ENCODE data around the gene SEMA7A. TPM values are rescaled to one million over a fixed set of nuclear protein-coding genes. Genes with fewer than 3 reads are reported as not detected.
A peak's percentile ranks its signal among the peaks of the same experiment; 100 is the strongest.
"Not testable (repeated sequence)": the region's sequence is repeated elsewhere in the genome, so short reads cannot be mapped to it uniquely, and the experiment has no call there.

Gene SEMA7A
- total RNA-seq, 4 donors from 2014 or later: 1.5 to 42.9 (median 1.6) TPM

- H3K36me3 ChIP-seq: peaks cover 0 to 10% (median 0%) of the 10 kb centered on the region in 3 donors
- peaks cover 0 to 15% (median 0%) of the 10 kb centered on the region in 4 donors for H3K4me1 ChIP-seq
- peak; percentile 97 to 99 (median 98) for DNase-seq
- peak within 1 kb of the TSS; percentile 75 to 83 (median 82) for H3K27ac ChIP-seq
- no peaks in the 10 kb centered on the region for H3K9me3 ChIP-seq
- TF ChIP-seq, protein P1, sequence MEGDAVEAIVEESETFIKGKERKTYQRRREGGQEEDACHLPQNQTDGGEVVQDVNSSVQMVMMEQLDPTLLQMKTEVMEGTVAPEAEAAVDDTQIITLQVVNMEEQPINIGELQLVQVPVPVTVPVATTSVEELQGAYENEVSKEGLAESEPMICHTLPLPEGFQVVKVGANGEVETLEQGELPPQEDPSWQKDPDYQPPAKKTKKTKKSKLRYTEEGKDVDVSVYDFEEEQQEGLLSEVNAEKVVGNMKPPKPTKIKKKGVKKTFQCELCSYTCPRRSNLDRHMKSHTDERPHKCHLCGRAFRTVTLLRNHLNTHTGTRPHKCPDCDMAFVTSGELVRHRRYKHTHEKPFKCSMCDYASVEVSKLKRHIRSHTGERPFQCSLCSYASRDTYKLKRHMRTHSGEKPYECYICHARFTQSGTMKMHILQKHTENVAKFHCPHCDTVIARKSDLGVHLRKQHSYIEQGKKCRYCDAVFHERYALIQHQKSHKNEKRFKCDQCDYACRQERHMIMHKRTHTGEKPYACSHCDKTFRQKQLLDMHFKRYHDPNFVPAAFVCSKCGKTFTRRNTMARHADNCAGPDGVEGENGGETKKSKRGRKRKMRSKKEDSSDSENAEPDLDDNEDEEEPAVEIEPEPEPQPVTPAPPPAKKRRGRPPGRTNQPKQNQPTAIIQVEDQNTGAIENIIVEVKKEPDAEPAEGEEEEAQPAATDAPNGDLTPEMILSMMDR (IDR thresholded peaks at IDR 0.05): peak in 2 of 6 experiments; percentile 2 to 25
- peak; percentile 86 to 88 for TF ChIP-seq POLR2A (IDR thresholded peaks at IDR 0.05)
- peak within 1 kb of the TSS; percentile 64 to 92 (median 75) for H3K4me3 ChIP-seq
- H3K27me3 ChIP-seq: no peaks in the 10 kb centered on the region
Measured at GRCh38 chr15:74460871-74461846, 27.4 kb upstream of the SEMA7A start, which contains the start of gene UBL7. UBL7 (minus strand) TSS chr15:74461160; CDS start chr15:74458867, 2,293 bp downstream.

DNA sequence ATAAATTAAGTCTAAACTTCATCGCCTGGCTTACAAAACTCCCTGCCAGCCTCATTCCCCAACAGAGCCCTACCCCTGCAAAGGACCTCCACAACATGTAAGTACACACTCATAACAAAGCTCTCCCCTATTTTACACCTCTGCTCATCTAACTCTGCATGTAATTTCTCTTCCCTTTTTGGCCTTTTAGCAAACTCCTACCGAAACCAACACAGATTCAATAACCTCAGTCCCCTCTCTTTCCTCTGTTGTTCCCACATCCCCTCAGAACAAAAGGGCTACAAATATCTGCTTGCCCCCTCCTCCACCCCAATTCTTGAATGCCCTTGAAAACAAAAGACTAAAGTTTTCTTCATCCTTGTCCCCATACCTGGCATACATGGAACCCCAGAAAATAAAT, 26.5 kb upstream of the SEMA7A start:
- H3K27me3 ChIP-seq: no peaks in the 10 kb centered on the region
- no peaks in the 10 kb centered on the region for H3K9me3 ChIP-seq
- H3K4me3 ChIP-seq: peak overlapping the region; percentile 64 to 92 (median 75)
- H3K27ac ChIP-seq: peak overlapping the region in 2 of 4 donors; percentile 81 to 83
- no peak for DNase-seq
- H3K4me1 ChIP-seq: peaks cover 0 to 15% (median 0%) of the 10 kb centered on the region in 4 donors
- TF ChIP-seq, protein P1 (IDR thresholded peaks at IDR 0.05): no peak
- no peak for TF ChIP-seq POLR2A (IDR thresholded peaks at IDR 0.05)
- H3K36me3 ChIP-seq: peaks cover 0 to 10% (median 0%) of the 10 kb centered on the region in 3 donors

- peak overlapping the region in 1 of 4 donors; percentile 92 for H3K4me3 ChIP-seq
- H3K9me3 ChIP-seq, DNase-seq, H3K27me3 ChIP-seq: not testable (repeated sequence)
- H3K27ac ChIP-seq: peak overlapping the region in 2 of 4 donors; percentile 81 to 83
- peaks cover 0 to 15% (median 0%) of the 10 kb centered on the region in 4 donors for H3K4me1 ChIP-seq
- H3K36me3 ChIP-seq: peaks cover 0 to 10% (median 0%) of the 10 kb centered on the region in 3 donors
Measured at GRCh38 chr15:74459798-74460197, 26.0 kb upstream of the SEMA7A start.

- Histone ChIP-seq H3K9me3 (no peaks in the 10 kb centered on the region), H3K27ac (no peak overlapping the region), H3K36me3 (peaks cover 0 to 20% (median 0%) of the 10 kb centered on the region in 3 donors), H3K27me3 (no peaks in the 10 kb centered on the region), H3K4me1 (peaks cover 0 to 15% (median 0%) of the 10 kb centered on the region in 4 donors), H3K4me3 (no peak overlapping the region)
- no peak for DNase-seq
- TF ChIP-seq POLR2A (IDR thresholded peaks at IDR 0.05): no peak
- TF ChIP-seq, protein P1 (IDR thresholded peaks at IDR 0.05): no peak
Measured at GRCh38 chr15:74458473-74458872, 24.7 kb upstream of the SEMA7A start.

GRCh38 chr15:74457036-74457435, 23.3 kb upstream of the SEMA7A start:
- peaks cover 0 to 33% (median 0%) of the 10 kb centered on the region in 3 donors for H3K36me3 ChIP-seq
- DNase-seq, H3K27ac ChIP-seq, H3K27me3 ChIP-seq, H3K4me1 ChIP-seq, H3K9me3 ChIP-seq, H3K4me3 ChIP-seq: not testable (repeated sequence)

DNA sequence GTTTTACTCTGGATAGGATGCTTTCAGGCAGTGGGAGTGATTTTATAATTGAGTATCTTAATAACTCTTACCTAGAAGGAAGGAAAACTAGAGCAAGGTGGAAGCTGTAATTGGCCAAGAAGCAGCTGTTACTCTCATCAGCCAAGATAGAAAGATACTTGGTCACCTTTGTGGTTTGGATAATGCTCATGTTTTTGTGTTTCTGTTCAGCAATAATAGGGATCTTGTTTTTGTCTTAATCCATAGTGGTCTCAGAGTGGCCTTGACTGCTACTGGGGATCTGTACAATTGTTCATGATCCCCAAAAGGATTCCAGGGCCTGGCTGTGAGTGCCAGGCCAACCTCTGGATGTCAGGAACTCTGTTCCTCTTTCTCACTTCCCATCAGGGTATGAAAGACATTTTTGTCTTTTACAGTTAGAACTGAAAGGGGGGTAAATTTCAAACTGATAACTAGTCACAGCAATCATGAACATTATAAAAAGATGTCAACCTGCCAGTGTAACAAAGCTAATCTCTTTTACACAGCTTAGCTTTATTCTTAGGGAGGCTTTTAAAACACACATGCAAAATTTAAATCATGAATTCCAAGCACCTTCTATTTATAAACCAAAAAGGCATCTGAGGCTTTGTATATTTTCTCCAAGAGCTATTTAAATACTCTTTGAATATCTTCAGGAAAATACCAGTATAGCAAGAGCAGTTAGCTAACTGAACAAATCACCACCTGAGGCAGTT, 21.2 kb upstream of the SEMA7A start:
- Histone ChIP-seq H3K27me3 (no peaks in the 10 kb centered on the region), H3K4me1 (peaks cover 0 to 1% (median 0%) of the 10 kb centered on the region in 4 donors), H3K27ac (no peak overlapping the region), H3K9me3 (no peaks in the 10 kb centered on the region), H3K36me3 (peaks cover 0 to 45% (median 0%) of the 10 kb centered on the region in 3 donors), H3K4me3 (no peak overlapping the region)
- TF ChIP-seq POLR2A (IDR thresholded peaks at IDR 0.05): no peak
- TF ChIP-seq, protein P1 (IDR thresholded peaks at IDR 0.05): no peak
- DNase-seq: no peak
